Measurements from ENCODE around the gene EIF6. TPM values are rescaled to one million over a fixed set of nuclear protein-coding genes. Genes with fewer than 3 reads are reported as not detected.

The EIF6 gene
- total RNA-seq, 1 experiment from 2014 or later = 420 TPM

DNA sequence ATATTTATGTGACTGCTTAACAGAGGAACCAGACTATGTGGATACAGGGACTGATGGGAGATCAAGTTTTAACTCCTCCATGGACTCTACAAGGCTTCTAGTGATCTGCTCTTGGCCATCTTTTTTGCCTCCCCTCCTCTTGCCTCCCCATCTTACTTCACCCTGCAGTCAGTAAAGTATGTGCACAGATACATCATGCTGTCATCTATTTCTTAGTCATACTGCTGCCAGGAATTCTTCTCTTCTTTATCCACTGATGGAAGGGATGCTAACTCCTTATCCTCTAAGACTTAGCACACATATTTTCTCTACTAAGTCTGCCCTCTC lies 35.3 kb upstream of the EIF6 start:
- Histone ChIP-seq H3K4me1 (peaks cover 52% of the 10 kb centered on the region), H3K27me3 (replicated peaks; ENCODE audit: control insufficient read depth, insufficient read depth, low read length) (no peaks in the 10 kb centered on the region), H3K9me3 (no peaks in the 10 kb centered on the region), H3K36me3 (ENCODE audit: control insufficient read depth, insufficient read depth, low read length) (no peaks in the 10 kb centered on the region), H3K4me3 (ENCODE audit: low read depth, low read length) (no peak overlapping the region)
- Mint-ChIP-seq H3K27me3 (ENCODE audit: insufficient read depth, unreplicated experiment) (no peaks in the 10 kb centered on the region), H3K4me1 (ENCODE audit: low read depth, unreplicated experiment) (peaks cover 45% of the 10 kb centered on the region), H3K36me3 (ENCODE audit: insufficient read depth, unreplicated experiment) (peaks cover 7% of the 10 kb centered on the region), H3K4me3 (ENCODE audit: unreplicated experiment) (peak overlapping the region; percentile 31), H3K9me3 (ENCODE audit: unreplicated experiment) (no peaks in the 10 kb centered on the region), H3K27ac (ENCODE audit: unreplicated experiment) (peak overlapping the region; percentile 86)
- ChIA-PET POLR2A (interaction anchor here (0.6 to 2.6 kb wide), 8 partner anchors 10 to 136 kb away, joined by 3 to 18 read pairs (median 6); partner anchors contain the start of genes CEP250, EIF6 and UQCC1), CTCF (interaction anchor here (0.5 to 5.1 kb wide), 15 partner anchors 9 to 443 kb away, joined by 3 to 78 read pairs (median 4); partner anchors contain the start of genes ACSS2 and EIF6)
- BruUV-seq (replicated peaks) = TSS peak; percentile 82
- intact Hi-C loops (cut with micrococcal nuclease; ENCODE audit: unreplicated experiment) = loop anchor here (1.0 to 10.0 kb wide), 3 partner anchors 7 to 295 kb away; partner anchors contain the start of gene SPAG4
- no peak for DNase-seq
- TF ChIP-seq, protein P1, sequence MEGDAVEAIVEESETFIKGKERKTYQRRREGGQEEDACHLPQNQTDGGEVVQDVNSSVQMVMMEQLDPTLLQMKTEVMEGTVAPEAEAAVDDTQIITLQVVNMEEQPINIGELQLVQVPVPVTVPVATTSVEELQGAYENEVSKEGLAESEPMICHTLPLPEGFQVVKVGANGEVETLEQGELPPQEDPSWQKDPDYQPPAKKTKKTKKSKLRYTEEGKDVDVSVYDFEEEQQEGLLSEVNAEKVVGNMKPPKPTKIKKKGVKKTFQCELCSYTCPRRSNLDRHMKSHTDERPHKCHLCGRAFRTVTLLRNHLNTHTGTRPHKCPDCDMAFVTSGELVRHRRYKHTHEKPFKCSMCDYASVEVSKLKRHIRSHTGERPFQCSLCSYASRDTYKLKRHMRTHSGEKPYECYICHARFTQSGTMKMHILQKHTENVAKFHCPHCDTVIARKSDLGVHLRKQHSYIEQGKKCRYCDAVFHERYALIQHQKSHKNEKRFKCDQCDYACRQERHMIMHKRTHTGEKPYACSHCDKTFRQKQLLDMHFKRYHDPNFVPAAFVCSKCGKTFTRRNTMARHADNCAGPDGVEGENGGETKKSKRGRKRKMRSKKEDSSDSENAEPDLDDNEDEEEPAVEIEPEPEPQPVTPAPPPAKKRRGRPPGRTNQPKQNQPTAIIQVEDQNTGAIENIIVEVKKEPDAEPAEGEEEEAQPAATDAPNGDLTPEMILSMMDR (IDR thresholded peaks at IDR 0.05; ENCODE audit: insufficient read depth in 1 of 2, low read depth in 1 of 2, low read length in 1 of 2, severe bottlenecking in 1 of 2, unreplicated experiment in 1 of 2) = no peak

- H3K4me3 ChIP-seq (ENCODE audit: low read depth, low read length) = no peak overlapping the region
- Mint-ChIP-seq H3K4me3 (ENCODE audit: unreplicated experiment) (peak overlapping the region; percentile 31), H3K27ac (ENCODE audit: unreplicated experiment) (peak overlapping the region; percentile 86), H3K27me3 (ENCODE audit: insufficient read depth, unreplicated experiment) (no peaks in the 10 kb centered on the region), H3K4me1 (ENCODE audit: low read depth, unreplicated experiment) (peaks cover 48% of the 10 kb centered on the region), H3K9me3 (ENCODE audit: unreplicated experiment) (no peaks in the 10 kb centered on the region), H3K36me3 (ENCODE audit: insufficient read depth, unreplicated experiment) (peaks cover 10% of the 10 kb centered on the region)
- peak in 1 of 2 experiments; percentile 71 for DNase-seq
- no TSS peak for BruUV-seq (replicated peaks)
- H3K9me3 ChIP-seq = no peaks in the 10 kb centered on the region
- CTCF ChIA-PET = interaction anchor here (0.6 to 5.1 kb wide), 5 partner anchors 10 to 56 kb away, joined by 3 to 78 read pairs (median 4); no protein-coding TSS in a partner anchor
- POLR2A ChIA-PET = no interaction called here
- H3K36me3 ChIP-seq (ENCODE audit: control insufficient read depth, insufficient read depth, low read length) = no peaks in the 10 kb centered on the region
- intact Hi-C loops (cut with micrococcal nuclease; ENCODE audit: unreplicated experiment) = loop anchor here (1.0 kb wide), 1 partner anchor 8 kb away; no protein-coding TSS in a partner anchor
- TF ChIP-seq, protein P1 (IDR thresholded peaks at IDR 0.05; ENCODE audit: insufficient read depth in 1 of 2, low read depth in 1 of 2, low read length in 1 of 2, severe bottlenecking in 1 of 2, unreplicated experiment in 1 of 2) = no peak
- H3K4me1 ChIP-seq = peaks cover 55% of the 10 kb centered on the region
- no peaks in the 10 kb centered on the region for H3K27me3 ChIP-seq (replicated peaks; ENCODE audit: control insufficient read depth, insufficient read depth, low read length)
These were observed 34.8 kb upstream of the EIF6 start for GRCh38 chr20:35319192-35319870.

DNA sequence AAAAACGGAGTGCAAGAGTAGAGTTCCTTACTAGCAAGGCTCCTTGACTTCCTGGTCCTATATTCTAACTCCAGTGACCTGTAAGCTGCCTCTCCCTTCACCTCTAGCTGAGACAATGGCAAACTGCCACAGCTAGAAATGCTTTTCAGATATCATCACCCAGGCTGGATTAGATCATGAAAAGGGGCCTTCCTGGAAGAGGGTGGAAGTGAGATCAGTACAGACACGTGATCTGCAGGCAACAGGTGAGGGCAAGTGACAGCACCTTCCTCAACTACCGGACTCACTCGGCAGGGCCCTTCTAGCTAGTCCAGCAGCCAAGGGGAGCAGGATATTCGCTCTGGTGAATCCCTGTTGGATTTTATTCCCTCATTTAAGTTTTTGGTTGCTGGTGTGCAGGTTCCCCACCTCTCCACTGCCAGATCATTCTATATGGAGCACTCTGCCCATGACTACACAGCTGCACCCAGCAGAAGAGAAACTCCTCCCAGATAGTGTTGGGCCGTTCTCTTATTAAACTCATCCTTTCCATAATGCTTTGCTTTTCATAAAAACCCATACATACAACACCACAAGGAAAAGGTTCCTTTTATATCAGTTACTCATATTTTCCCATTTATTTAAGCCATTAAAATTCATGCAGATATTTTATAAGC lies 34.1 kb upstream of the EIF6 start:
- DNase-seq = peak in 1 of 2 experiments; percentile 72
- Histone ChIP-seq H3K4me1 (peaks cover 55% of the 10 kb centered on the region), H3K4me3 (ENCODE audit: low read depth, low read length) (no peak overlapping the region), H3K36me3 (ENCODE audit: control insufficient read depth, insufficient read depth, low read length) (peaks cover under 1% of the 10 kb centered on the region; the same call in 1 of the 2 replicates), H3K9me3 (no peaks in the 10 kb centered on the region), H3K27me3 (replicated peaks; ENCODE audit: control insufficient read depth, insufficient read depth, low read length) (no peaks in the 10 kb centered on the region)
- Mint-ChIP-seq H3K9me3 (ENCODE audit: unreplicated experiment) (no peaks in the 10 kb centered on the region), H3K4me1 (ENCODE audit: low read depth, unreplicated experiment) (peaks cover 48% of the 10 kb centered on the region), H3K27me3 (ENCODE audit: insufficient read depth, unreplicated experiment) (no peaks in the 10 kb centered on the region), H3K27ac (ENCODE audit: unreplicated experiment) (peak overlapping the region; percentile 86), H3K36me3 (ENCODE audit: insufficient read depth, unreplicated experiment) (peaks cover 14% of the 10 kb centered on the region), H3K4me3 (ENCODE audit: unreplicated experiment) (no peak overlapping the region)
- no TSS peak for BruUV-seq (replicated peaks)
- intact Hi-C loops (cut with micrococcal nuclease; ENCODE audit: unreplicated experiment) = loop anchor here (1.0 kb wide), 1 partner anchor 9 kb away; no protein-coding TSS in a partner anchor
- ChIA-PET POLR2A (interaction anchor here (0.8 kb wide), 1 partner anchor 11 kb away, joined by 3 read pairs; no protein-coding TSS in a partner anchor), CTCF (interaction anchor here (1.9 to 5.1 kb wide), 3 partner anchors 8 to 12 kb away, joined by 8 to 78 read pairs (median 11); no protein-coding TSS in a partner anchor)
- TF ChIP-seq, protein P1 (IDR thresholded peaks at IDR 0.05; ENCODE audit: insufficient read depth in 1 of 2, low read depth in 1 of 2, low read length in 1 of 2, severe bottlenecking in 1 of 2, unreplicated experiment in 1 of 2) = no peak

All from Caco-2 (cell line).